CD4-positive, alpha-beta T cell treated with Interleukin-6 at 100 ng/mL for 8 hours (primary cell): ENCODE measurements around the gene TMEM242.
"Not testable (repeated sequence)": the region's sequence is repeated elsewhere in the genome, so short reads cannot be mapped to it uniquely, and the experiment has no call there.

Experiments
- DNase-seq: peaks from one replicate; pipeline ENCODE4 v3.0.0-alpha.2; 2020; ENCODE audit warnings: mixed read lengths, low spot score

Gene TMEM242

GRCh38 chr6:157323966-157324300 lies 614 bp upstream of the TMEM242 start:
- no peak for DNase-seq

- peak; percentile 74 for DNase-seq
Measured at GRCh38 chr6:157322792-157323254, 496 bp downstream of the TMEM242 start.

GRCh38 chr6:157316871-157317814 lies 6.2 kb downstream of the TMEM242 start:
- DNase-seq = no peak

- DNase-seq = peak; percentile 55
Measured at GRCh38 chr6:157314705-157315321, 8.5 kb downstream of the TMEM242 start.

- no peak for DNase-seq
Measured at GRCh38 chr6:157313531-157314467, 9.5 kb downstream of the TMEM242 start.

GRCh38 chr6:157312757-157313156 lies 10.6 kb downstream of the TMEM242 start:
- no peak for DNase-seq

- not testable (repeated sequence) for DNase-seq
Measured at GRCh38 chr6:157310693-157311092, 12.6 kb downstream of the TMEM242 start.

GRCh38 chr6:157307661-157308060 lies 15.7 kb downstream of the TMEM242 start:
- no peak for DNase-seq

GRCh38 chr6:157305670-157306653 lies 17.4 kb downstream of the TMEM242 start:
- no peak for DNase-seq

GRCh38 chr6:157304899-157305663 lies 18.2 kb downstream of the TMEM242 start:
- DNase-seq = no peak

GRCh38 chr6:157302736-157303135 lies 20.6 kb downstream of the TMEM242 start:
- no peak for DNase-seq

- DNase-seq = no peak
Measured at GRCh38 chr6:157300436-157300835, 22.9 kb downstream of the TMEM242 start.

GRCh38 chr6:157300006-157300405 lies 23.3 kb downstream of the TMEM242 start:
- DNase-seq = no peak

GRCh38 chr6:157298216-157298724 lies 25.0 kb downstream of the TMEM242 start:
- DNase-seq = no peak

- DNase-seq = no peak
Measured at GRCh38 chr6:157294654-157295053, 28.7 kb downstream of the TMEM242 start.

- no peak for DNase-seq
Measured at GRCh38 chr6:157293780-157294179, 29.5 kb downstream of the TMEM242 start.

GRCh38 chr6:157292202-157292601 lies 31.1 kb downstream of the TMEM242 start:
- DNase-seq = no peak

- DNase-seq = no peak
Measured at GRCh38 chr6:157291356-157291755, 32.0 kb downstream of the TMEM242 start.

GRCh38 chr6:157290797-157291196 lies 32.5 kb downstream of the TMEM242 start:
- no peak for DNase-seq

GRCh38 chr6:157289764-157290163 lies 33.6 kb downstream of the TMEM242 start:
- no peak for DNase-seq
